HepG2 (cell line): ENCODE measurements around the gene ZNF714. TPM values are rescaled to one million over a fixed set of nuclear protein-coding genes. Genes with fewer than 3 reads are reported as not detected.

Experiments
- ATF3 ChIP-seq: sonication (generic); formaldehyde crosslinking; IDR thresholded peaks from 2 replicates; pipeline ENCODE4 v1.4.0; 2020; ENCODE audit warnings: missing genetic modification reagents
- BCL6 ChIP-seq: IDR thresholded peaks from 2 replicates; pipeline ENCODE4 v1.6.1; 2016; ENCODE audit warnings: missing genetic modification reagents, missing compliant biosample characterization
- CCAR2 ChIP-seq: fragments of 200-400 bp; formaldehyde crosslinking; optimal IDR thresholded peaks from 2 replicates; pipeline ENCODE3; 2018; ENCODE audit warnings: low read depth, mild to moderate bottlenecking, low read length, moderate library complexity
- FOXA3 ChIP-seq: IDR thresholded peaks from 2 replicates; pipeline ENCODE4 v1.6.1; 2016; ENCODE audit warnings: missing genetic modification reagents, missing compliant biosample characterization
- HCFC1 ChIP-seq: fragments of 150-350 bp; IDR thresholded peaks from 2 replicates; pipeline ENCODE4 v1.6.1; 2014; ENCODE audit warnings: low read depth, low read length
- HDAC1 ChIP-seq: sonication (generic); formaldehyde crosslinking; IDR thresholded peaks from 2 replicates; pipeline ENCODE4 v1.5.1; 2020; ENCODE audit warnings: mild to moderate bottlenecking, missing genetic modification reagents
- HOXA9 ChIP-seq: sonication (generic); formaldehyde crosslinking; IDR thresholded peaks from 2 replicates; pipeline ENCODE4 v1.8.1; 2022; ENCODE audit warnings: missing genetic modification reagents, mild to moderate bottlenecking, moderate library complexity, borderline replicate concordance
- NCOA5 ChIP-seq: sonication (generic); formaldehyde crosslinking; IDR thresholded peaks from 2 replicates; pipeline ENCODE4 v1.4.0; 2020; ENCODE audit warnings: missing genetic modification reagents
- NFYC ChIP-seq: IDR thresholded peaks from 2 replicates; pipeline ENCODE4 v1.6.1; 2016; ENCODE audit warnings: missing genetic modification reagents, missing compliant biosample characterization
- SMAD3 ChIP-seq: sonication (generic); formaldehyde crosslinking; IDR thresholded peaks from 2 replicates; pipeline ENCODE4 v1.4.0; 2020; ENCODE audit warnings: missing genetic modification reagents
- SP2 ChIP-seq: sonication (generic); formaldehyde crosslinking; IDR thresholded peaks from 2 replicates; pipeline ENCODE4 v1.5.1; 2020; ENCODE audit warnings: mild to moderate bottlenecking, missing genetic modification reagents
- TAF1 ChIP-seq: sonication (generic); formaldehyde crosslinking; IDR thresholded peaks from 2 replicates; pipeline ENCODE4 v1.4.0; 2020; ENCODE audit warnings: missing genetic modification reagents
- THAP7 ChIP-seq: sonication (generic); formaldehyde crosslinking; IDR thresholded peaks from 2 replicates; pipeline ENCODE4 v1.8.1; 2023; ENCODE audit warnings: mild to moderate bottlenecking, missing genetic modification reagents
- ZC3H13 ChIP-seq: sonication (generic); formaldehyde crosslinking; IDR thresholded peaks from 2 replicates; pipeline ENCODE4 v1.8.1; 2023; ENCODE audit warnings: mild to moderate bottlenecking, missing genetic modification reagents, moderate library complexity
- ZC3H4 ChIP-seq: sonication (generic); formaldehyde crosslinking; IDR thresholded peaks from 2 replicates; pipeline ENCODE4 v1.4.0; 2020; ENCODE audit warnings: missing genetic modification reagents, borderline replicate concordance
- ZFY ChIP-seq: sonication (generic); formaldehyde crosslinking; IDR thresholded peaks from 2 replicates; pipeline ENCODE4 v1.4.0; 2020; ENCODE audit warnings: missing genetic modification reagents
- ZKSCAN1 ChIP-seq: fragments of 150-350 bp; IDR thresholded peaks from 2 replicates; pipeline ENCODE4 v1.6.1; 2014; ENCODE audit warnings: low read length
- ZMAT5 ChIP-seq: sonication (generic); formaldehyde crosslinking; IDR thresholded peaks from 2 replicates; pipeline ENCODE4 v1.5.0; 2020; ENCODE audit warnings: mild to moderate bottlenecking, low read depth, missing genetic modification reagents, borderline replicate concordance
- ZNF256 ChIP-seq: sonication (generic); formaldehyde crosslinking; conservative IDR thresholded peaks from 2 replicates; pipeline ENCODE4 v1.4.0; 2020; ENCODE audit warnings: missing genetic modification reagents
- ZNF335 ChIP-seq: sonication (generic); formaldehyde crosslinking; IDR thresholded peaks from 2 replicates; pipeline ENCODE4 v1.4.0; 2020; ENCODE audit warnings: missing genetic modification reagents
- ZNF432 ChIP-seq: sonication (generic); formaldehyde crosslinking; IDR thresholded peaks from 2 replicates; pipeline ENCODE4 v1.5.0; 2020; ENCODE audit warnings: missing genetic modification reagents, mild to moderate bottlenecking, borderline replicate concordance
- ZNF556 ChIP-seq: sonication (generic); formaldehyde crosslinking; IDR thresholded peaks from 2 replicates; pipeline ENCODE4 v1.4.0; 2020; ENCODE audit warnings: mild to moderate bottlenecking, missing genetic modification reagents, borderline replicate concordance
- ZNF614 ChIP-seq: IDR thresholded peaks from 2 replicates; pipeline ENCODE4 v1.6.1; 2018; ENCODE audit warnings: missing biosample characterization, missing genetic modification reagents, inconsistent platforms, borderline replicate concordance
- ZNF619 ChIP-seq: sonication (generic); formaldehyde crosslinking; IDR thresholded peaks from 2 replicates; pipeline ENCODE4 v1.4.0; 2020; ENCODE audit warnings: mild to moderate bottlenecking, missing genetic modification reagents
- ZNF678 ChIP-seq: sonication (generic); formaldehyde crosslinking; IDR thresholded peaks from 2 replicates; pipeline ENCODE4 v1.4.0; 2020; ENCODE audit warnings: mild to moderate bottlenecking, missing genetic modification reagents
- ZNF710 ChIP-seq: sonication (generic); formaldehyde crosslinking; IDR thresholded peaks from 2 replicates; pipeline ENCODE4 v1.5.0; 2020; ENCODE audit warnings: mild to moderate bottlenecking, missing genetic modification reagents, borderline replicate concordance
- ZNF749 ChIP-seq: sonication (generic); formaldehyde crosslinking; IDR thresholded peaks from 2 replicates; pipeline ENCODE4 v1.8.0; 2022; ENCODE audit warnings: mild to moderate bottlenecking, missing genetic modification reagents, moderate library complexity, borderline replicate concordance
- ZNF883 ChIP-seq: sonication (generic); formaldehyde crosslinking; IDR thresholded peaks from 2 replicates; pipeline ENCODE4 v1.5.1; 2020; ENCODE audit warnings: mild to moderate bottlenecking, missing genetic modification reagents; ENCODE audit errors: not compliant biosample characterization
- polyA plus RNA-seq, 8 experiments: library from polyadenylated mRNA; depleted of rRNA in 3 of 8; stranded (reverse) in 7 of 8; unstranded in 1 of 8; fragments of >200 nt; fragmentation: Illumina TruSeq in 4 of 8; extraction: Trizol in 4 of 8; gene quantifications; 2 replicates each; pipeline versions ENCODE4 v1.2.1 to v1.2.3, GENCODE V29; 2011 to 2016; ENCODE audit warnings: low read depth in 4 of 8, missing spikeins in 1 of 8, mixed read lengths in 1 of 8; ENCODE audit not compliant: insufficient read depth in 1 of 8
- total RNA-seq, 5 experiments: library from RNA; depleted of rRNA; stranded (reverse); fragments of >200 nt; fragmentation: Illumina TruSeq; extraction: Trizol; gene quantifications; 2 replicates each; pipeline ENCODE4 v1.2.3, GENCODE V29; 2016; ENCODE audit warnings: low read depth in 1 of 5

Gene ZNF714
- total and polyA plus RNA-seq, 2 of the 13 experiments (the other 11 are each of a cell fraction or from before 2014, with no cell fraction given): 6.7 to 27.8 TPM

- TF ChIP-seq HCFC1 (no peak), ATF3 (CRISPR knock-in tag) (no peak), HOXA9 (no peak), THAP7 (no peak), ZNF749 (CRISPR knock-in tag) (no peak), ZNF432 (CRISPR knock-in tag) (no peak), ZNF710 (CRISPR knock-in tag) (no peak), ZNF256 (CRISPR knock-in tag) (no peak), NFYC (CRISPR knock-in tag) (peak; percentile 94), NCOA5 (CRISPR knock-in tag) (no peak), FOXA3 (no peak; the same call in 1 of the 2 replicates), ZNF678 (CRISPR knock-in tag) (no peak), ZC3H4 (CRISPR knock-in tag) (no peak), ZNF556 (CRISPR knock-in tag) (no peak), CCAR2 (no peak), TAF1 (CRISPR knock-in tag) (peak; percentile 90), BCL6 (CRISPR knock-in tag) (no peak), ZNF619 (no peak), ZC3H13 (CRISPR knock-in tag) (no peak), ZNF614 (CRISPR knock-in tag) (no peak), ZNF883 (CRISPR knock-in tag) (peak; percentile 24), HDAC1 (CRISPR knock-in tag) (peak; percentile 83), ZMAT5 (no peak), ZNF335 (no peak), SMAD3 (no peak), ZKSCAN1 (no peak), ZFY (peak; percentile 94), SP2 (CRISPR knock-in tag) (peak; percentile 89)
Measured at GRCh38 chr19:21082011-21082975, at the start of gene ZNF714 (continued).
